ENCODE measurements around the gene HLCS.
"Not testable (repeated sequence)": the region's sequence is repeated elsewhere in the genome, so short reads cannot be mapped to it uniquely, and the experiment has no call there.

Gene HLCS

GRCh38 chr21:36952331-36952730 lies 14.1 kb downstream of the HLCS start:
- DNase-seq, result not testable (repeated sequence)

GRCh38 chr21:36949171-36950141 lies 17.0 kb downstream of the HLCS start:
- DNase-seq, result no peak

DNA sequence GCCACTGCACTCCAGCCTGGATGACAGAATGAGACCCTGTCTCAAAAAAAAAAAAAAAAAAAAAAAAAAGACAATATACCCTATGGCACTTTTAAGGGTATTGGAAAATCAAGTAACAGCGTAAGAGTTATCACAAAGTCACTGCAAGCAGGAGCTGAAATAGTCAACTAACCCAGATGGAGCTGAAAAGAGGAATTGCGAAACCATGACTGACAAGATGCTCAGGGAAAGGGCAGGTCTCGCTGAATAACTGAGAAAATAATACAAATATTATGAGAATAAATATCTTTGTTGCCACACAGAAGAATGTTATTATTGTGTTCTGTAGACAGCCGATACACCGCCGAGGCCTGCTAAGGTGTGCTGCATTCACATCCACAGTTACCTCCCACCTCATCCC lies 17.8 kb downstream of the HLCS start:
- no peak for DNase-seq

GRCh38 chr21:36946949-36947356 lies 19.5 kb downstream of the HLCS start:
- no peak for DNase-seq

- no peak for DNase-seq
These were observed 20.9 kb downstream of the HLCS start for GRCh38 chr21:36945496-36946138.

DNA sequence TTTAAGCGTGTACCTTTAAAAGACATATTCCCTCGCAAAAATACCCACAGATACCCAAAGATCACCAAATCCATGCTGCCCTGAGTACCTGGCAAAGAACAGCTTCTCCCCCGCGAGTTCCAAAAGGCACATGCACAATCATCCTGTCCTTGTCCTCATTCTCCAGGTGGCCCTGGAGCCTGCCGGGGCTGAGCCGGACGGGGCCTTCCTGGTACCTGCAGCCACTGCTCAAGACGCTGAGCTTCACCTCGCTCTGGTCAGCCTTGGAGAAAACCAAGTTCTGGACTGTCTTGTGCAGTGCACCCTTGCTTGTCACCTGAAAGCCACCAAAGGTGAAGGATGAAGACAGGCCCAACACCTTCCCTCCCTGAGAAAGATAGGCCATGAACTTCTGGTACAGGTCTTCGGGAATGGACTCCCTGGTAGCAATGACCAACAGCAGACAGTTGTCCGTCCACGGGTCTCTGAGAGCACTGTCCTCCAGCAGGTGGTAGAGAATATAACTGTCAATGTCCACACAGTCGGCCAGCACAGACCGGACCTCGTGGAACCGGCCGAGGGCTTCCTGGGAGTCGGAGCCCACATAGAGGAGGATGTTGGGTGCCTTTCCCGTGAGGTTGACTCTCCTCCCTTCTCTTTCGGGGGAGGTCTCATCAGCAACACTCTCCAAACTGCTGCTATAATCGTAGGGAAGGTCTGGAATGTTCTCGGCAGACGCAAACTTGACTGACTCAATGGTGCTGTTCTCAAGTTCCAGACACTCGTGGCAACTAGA lies 29.9 kb downstream of the HLCS start:
- DNase-seq, result no peak

- DNase-seq, result no peak
These were observed 31.5 kb downstream of the HLCS start for GRCh38 chr21:36934864-36935420.

- DNase-seq, result no peak
These were observed 34.2 kb downstream of the HLCS start for GRCh38 chr21:36932161-36932816.

DNA sequence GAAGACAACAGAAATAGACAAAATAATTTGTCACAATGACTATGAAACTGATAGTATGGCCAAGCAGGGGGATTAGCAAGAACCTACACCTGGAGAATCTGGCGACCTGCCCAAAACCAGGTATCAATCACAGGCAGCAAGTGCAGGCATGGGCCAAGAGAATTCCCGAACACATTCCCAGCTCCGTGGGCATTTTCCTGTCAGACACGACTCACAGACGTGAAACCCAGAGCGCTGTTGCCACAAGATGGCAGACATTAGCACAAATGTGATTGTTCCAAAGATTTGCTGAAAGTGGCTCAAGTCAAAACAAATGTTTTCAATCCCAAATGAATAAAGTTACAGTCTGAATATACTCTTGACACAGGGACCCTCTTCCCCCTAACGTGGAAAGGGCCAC lies 36.8 kb downstream of the HLCS start:
- no peak for DNase-seq

DNA sequence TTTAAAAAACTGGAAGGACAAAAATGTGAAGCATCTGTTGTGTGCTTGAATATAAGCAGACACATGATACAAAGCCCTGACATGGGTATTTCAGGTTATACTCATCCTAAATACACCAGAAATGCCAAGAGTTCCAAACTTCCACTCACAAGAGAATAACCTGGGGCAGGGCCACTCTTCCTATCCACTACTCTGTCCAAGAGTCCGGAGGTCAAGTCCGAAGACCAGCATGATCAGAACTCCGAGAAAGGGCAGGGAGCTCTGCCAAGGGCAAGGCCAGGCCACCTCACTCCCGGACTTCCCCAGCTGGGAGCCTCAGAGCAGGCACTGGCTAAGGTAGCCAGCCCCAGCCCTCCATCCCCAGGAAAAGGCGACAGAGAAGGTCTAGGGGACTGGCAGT lies 37.5 kb downstream of the HLCS start:
- DNase-seq, result no peak

DNA sequence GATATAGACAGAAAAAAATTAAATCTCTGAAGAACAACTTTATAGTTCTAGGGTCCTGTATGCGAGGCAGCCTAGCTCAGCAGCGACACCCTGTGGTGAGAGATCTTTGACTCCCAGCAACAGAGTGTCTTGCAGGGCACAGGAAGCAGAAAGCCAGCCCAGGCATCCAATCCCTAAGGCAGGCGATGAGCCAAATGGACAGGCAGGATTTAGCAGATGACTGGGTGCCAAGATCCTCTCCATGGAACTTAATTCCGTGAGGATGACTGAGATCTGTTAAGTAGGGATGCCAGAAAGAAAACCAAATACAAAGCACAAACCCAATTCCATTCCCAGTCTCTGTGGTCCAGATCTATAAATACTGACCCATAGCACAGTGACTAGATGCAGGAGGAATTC lies 38.8 kb downstream of the HLCS start:
- DNase-seq, result peak; percentile 81

GRCh38 chr21:36926989-36927718 lies 39.3 kb downstream of the HLCS start:
- no peak for DNase-seq

GRCh38 chr21:36923270-36923669 lies 43.2 kb downstream of the HLCS start:
- no peak for DNase-seq

DNA sequence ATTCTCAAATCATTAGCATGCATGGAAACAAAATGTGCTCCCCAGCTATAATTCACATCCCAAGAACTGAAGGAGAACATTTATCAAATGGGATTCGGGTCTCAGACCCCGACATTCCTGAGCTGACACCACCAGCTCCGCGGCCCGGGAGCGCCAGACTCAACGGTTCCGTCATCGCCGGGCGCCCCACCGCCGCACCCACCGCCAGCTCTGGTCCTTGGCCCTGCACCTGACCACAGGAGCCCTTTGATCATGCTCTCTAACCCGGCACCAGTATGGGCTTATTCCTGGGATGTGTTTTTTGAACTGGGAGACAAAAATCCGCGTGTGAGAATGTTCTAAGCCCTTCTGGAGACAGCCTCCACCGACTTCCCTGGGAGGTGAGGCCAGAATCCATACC lies 43.6 kb downstream of the HLCS start:
- DNase-seq, result no peak

- no peak for DNase-seq
These were observed 48.2 kb downstream of the HLCS start for GRCh38 chr21:36918291-36918690.

GRCh38 chr21:36917471-36918158 lies 48.9 kb downstream of the HLCS start:
- no peak for DNase-seq

GRCh38 chr21:36916718-36917117 lies 49.8 kb downstream of the HLCS start:
- DNase-seq, result no peak

DNA sequence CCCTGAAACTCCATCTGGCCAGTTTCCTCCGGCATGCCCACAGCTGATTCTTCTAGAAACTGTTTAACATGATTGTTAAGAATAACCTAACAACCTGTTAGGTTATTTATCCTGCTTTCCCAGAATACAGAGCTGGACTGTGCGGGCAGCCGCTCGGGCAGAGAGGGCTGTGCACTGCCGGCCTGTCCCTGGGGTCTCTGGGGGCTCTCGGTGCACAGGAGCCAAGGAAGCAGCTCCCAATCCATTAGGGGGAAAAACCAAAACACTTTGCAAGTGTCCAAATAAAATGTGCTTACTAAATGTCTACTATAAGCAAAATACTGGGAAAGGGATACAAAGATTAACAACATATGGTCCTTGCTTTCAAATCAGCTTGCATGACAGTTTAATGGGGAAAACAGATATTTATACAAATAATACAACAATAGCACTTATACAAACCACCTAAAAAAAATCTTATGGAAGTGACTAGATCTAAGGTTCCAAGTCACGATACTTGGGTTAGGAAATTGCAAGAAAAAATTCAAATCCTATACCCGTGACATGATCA lies 50.7 kb downstream of the HLCS start:
- no peak for DNase-seq

DNA sequence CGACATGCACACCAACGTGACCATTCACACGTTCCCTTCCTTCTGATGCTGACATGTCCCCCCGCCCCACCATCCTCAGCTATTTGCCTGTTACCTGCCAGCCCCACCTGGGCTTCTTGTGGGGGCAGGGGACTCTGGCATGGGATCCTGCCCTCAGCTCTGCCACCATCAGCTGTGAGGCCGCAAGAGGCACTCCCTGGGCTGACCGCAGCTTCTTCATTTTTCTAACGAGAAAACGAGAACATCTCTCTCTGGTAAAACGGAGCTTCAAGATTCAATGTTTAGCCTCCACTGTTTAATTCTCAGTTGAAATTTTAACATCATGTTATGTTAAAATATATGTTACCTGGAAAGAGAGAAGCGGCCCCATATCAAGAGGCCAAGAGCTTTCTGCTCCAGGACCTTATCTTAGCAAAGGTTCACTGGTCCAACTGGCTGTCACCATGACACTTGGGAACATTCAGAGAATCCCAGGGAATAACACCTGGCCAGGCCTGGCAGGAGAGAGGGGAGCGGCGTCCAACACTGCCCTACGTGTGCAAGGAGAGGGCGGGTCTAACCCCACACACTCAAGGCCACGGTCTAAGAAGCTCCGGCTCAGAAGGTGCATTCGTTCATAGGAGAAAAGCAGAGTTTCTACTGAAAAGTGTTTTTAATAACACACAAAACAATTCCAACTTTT lies 51.3 kb downstream of the HLCS start:
- DNase-seq, result no peak
